Fibroblast of peridontal ligament (primary cell): ENCODE data around the gene ADPRH.
"Not testable (repeated sequence)": the region's sequence is repeated elsewhere in the genome, so short reads cannot be mapped to it uniquely, and the experiment has no call there.

ENCODE experiments used
- DNase-seq: peaks from one replicate; pipeline ENCODE4 v3.0.0-alpha.2; 2010; ENCODE audit errors: extremely low read depth

ADPRH gene

DNA sequence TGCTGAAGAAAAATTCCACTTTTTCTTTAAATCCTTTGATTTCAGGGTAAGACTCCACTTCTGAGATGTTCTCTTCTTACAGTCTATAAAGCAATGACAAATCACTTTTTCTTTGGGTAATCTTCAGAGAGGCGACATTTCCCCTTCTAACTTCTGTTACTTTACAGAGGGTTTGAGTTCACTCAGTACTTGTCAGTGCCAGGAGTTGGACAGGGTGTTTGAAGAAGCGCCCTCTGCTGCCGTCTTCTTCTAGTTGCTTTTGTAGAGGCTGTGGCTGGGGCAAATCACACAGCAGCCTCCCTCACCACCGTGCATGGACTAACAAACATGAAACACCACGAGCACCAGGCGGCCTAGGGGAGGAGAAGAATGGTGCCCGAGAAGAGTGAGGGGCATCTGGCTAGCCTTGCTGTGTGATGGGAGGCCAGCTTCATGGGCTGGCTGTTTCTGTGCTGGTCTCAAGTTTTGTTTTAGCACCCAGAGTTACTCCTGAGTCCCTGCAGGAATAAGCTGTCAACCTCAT is 19.8 kb upstream of the ADPRH start, which contains the start of gene CD80:
Gene CD80, minus strand, starts transcription at position 174 of the 523 bp plus-strand sequence. CDS start 1,886 bp downstream, outside the sequence.
- peak; percentile 29 for DNase-seq

DNA sequence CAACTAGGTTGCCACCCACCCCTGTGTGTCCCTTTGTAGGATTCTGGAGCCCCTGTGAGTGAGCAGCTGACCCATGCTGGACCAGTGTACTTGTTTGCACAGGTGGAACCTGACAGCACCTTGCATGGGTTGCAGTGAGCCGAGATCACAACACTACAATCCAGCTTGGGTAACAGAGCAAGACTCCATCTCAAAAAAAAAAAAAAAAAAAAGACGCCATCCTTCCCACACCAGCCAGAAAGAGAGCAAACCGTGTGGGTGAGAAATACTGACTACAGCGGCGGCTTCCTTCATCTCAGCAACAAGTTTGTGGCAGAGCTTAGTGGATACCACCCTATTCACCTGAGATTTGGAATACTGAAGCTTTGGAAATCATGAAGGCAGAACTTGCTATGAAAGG is 19.1 kb upstream of the ADPRH start:
- no peak for DNase-seq

DNA sequence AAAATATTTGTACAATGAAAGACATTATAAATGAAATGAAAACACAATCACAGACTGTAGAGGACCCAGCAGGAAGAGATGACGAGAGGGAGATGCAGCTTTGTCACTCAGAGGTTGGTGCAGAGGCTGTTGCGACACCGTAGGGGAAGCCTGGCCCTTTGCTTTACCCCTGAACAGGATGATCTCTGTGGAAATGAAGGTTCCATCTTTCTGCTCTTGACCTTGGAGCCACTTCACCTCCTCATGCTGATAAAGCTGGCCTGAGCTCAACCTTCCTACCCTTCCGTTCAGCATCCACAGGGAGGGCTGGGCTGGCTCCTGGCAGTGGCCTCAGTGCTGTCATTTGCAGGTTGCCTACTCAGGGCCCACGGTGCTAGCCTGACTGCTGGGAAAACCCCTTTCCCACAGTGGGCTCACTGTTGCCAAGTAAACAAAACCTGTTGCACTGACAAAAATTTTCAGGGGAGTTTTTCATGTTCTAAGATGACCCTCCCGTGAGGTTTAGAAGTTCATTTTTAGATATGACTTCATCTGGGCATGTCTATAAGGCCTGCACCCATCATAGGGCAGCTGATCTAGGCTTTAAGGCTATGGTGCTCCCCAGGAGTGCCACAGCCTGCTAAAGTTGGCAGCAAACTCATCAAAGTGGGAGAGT is 16.9 kb upstream of the ADPRH start:
- DNase-seq, result no peak

DNA sequence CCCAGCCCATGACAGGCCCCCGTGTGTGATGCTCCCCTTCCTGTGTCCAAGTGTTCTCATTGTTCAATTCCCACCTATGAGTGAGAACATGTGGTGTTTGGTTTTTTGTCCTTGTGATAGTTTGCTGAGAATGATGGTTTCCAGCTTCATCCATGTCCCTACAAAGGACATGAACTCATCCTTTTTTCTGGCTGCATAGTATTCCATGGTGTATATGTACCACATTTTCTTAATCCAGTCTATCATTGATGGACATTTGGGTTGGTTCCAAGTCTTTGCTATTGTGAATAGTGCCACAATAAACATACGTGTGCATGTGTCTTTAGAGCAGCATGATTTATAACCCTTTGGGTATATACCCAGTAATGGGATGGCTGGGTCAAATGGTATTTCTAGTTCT is 16.0 kb upstream of the ADPRH start:
- DNase-seq, result not testable (repeated sequence)

DNA sequence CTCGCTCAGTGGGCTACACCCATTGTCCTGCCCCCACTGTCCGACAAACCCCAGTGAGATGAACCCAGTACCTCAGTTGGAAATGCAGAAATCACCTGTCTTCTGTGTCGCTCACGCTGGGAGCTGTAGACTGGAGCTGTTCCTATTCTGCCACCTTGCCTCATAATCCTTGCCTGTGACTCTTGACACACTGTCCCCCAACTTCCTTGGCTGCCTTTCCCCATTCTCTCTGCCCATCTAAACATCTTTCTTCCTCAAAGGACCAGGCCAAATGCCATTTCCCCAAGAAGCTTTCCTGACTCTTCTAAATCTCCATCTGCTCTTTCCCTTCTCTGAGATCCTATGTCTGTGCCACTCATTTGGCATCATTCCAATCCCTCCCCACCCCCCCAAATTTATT is 10.1 kb upstream of the ADPRH start:
- DNase-seq, result no peak

DNA sequence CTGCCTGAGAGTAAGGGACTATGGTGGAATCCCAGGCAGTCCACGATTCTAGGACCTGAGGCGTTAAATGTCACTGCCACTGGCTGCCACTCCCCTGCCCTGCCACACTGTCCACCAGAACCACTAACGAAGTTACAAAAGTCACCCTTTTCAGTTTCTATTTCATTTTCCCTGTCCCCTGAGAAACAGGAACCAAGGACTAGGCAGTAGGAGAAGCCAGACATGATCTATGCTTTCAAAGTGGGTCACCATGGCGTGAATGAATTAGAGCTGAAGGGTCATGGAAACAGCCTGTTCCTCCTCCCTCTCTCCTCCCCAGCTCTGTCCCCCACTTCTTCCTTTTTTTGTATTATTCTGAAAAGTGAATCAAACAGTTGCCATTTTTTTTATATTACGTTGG is 9.1 kb upstream of the ADPRH start:
- no peak for DNase-seq

DNA sequence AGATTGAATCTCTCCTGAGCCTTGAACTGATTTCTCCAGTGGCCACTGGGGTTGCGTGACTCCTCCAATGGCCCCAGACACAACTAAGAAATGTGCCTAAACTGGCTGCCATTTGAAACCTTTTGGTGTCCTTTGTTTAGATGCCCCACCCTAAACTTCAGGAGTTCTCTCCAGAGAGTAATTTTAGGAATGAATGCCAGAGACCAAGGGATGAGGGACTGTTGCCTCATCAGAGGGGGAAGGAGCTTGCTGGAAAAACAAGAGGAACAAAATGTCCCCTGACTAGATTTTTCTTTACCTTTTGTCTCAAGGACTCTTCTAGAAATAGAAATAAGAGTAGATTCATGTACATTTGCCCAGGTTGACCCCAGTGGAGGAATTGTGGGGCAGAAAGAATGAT is 8.1 kb upstream of the ADPRH start:
- no peak for DNase-seq

DNA sequence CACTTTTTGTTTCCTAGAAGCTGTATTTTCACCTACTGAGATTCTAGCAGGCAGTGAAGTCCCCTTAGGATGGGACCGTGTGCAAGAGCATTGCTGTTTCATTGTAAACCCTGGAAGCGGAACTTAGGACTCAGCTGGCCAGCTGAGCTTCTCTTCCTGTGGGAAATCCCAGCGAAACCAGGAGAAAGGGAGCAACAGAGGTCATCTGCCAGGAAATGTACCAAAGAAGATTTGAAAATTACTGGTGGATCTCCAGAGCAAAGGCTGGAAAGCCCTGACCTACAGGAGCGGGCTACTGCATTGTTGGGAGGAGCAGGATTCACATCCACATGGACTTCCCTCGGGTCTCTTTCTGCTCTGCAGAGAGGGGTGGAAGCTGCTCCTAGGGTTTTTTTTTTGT is 7.6 kb upstream of the ADPRH start:
- no peak for DNase-seq

DNA sequence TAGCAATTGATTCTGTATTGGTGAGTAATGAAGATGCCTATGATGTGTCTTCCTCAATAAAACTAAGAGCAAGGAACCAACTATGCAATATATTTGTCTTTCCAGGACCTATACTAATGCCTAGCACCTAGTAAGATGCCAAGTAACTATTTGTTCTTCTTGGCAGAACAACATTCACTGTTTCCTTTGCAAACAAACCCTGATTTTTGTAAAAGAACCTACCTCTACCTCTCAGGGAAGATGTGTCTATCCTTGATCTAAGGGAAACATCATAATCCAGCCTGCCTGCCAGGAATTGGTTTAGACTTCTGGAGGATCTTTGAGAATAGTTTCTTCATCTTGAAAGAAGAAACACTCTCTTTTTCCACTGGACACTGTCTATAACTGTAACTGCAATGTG is 3.8 kb upstream of the ADPRH start:
- DNase-seq, result no peak

DNA sequence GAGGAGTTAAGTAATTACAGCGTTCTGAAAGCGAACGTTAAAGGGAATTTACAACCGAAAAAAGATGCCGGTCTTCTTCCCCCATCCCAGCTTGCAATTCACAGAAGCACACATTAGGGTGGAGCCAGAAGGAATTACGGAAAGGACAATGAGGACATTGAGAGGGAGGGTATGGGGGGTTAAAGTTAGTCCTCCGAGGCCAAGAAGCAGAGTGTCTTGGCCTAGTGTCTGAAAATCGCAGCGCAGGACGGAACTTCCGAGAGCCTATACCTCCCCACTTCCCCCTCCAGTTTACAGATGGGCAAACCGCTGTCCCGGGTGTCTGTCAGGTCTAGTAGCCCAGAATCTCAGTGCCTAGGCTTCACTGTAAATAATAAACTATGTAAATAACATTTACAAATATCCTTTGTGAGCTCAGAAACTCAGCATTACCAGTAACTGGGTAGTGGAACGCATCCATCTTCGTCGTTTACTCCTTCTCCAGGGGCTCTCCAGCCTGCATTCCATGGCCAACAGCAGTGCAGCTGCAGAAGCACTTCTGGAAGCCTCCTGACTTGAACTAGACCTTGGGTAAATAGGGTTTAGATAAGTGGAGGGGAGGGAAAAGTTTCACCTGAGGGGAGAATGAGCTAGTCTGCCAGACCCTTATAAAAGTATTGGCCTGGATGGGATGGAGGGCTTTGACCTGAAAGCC is 922 bp downstream of the ADPRH start:
- DNase-seq, result peak; percentile 40

DNA sequence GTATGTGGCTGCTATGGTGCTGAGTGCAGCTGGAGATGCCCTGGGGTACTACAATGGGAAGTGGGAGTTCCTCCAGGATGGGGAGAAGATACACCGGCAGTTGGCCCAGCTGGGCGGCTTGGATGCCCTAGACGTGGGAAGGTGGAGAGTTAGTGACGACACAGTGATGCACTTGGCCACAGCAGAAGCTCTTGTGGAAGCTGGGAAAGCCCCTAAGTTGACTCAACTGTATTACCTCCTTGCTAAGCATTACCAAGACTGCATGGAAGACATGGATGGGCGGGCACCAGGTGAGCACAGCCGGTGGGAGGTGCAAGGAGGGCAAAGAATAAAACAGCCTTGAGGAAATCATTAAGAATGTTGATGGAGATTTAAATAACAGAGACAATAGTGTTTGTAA is 2.9 kb downstream of the ADPRH start:
- no peak for DNase-seq

DNA sequence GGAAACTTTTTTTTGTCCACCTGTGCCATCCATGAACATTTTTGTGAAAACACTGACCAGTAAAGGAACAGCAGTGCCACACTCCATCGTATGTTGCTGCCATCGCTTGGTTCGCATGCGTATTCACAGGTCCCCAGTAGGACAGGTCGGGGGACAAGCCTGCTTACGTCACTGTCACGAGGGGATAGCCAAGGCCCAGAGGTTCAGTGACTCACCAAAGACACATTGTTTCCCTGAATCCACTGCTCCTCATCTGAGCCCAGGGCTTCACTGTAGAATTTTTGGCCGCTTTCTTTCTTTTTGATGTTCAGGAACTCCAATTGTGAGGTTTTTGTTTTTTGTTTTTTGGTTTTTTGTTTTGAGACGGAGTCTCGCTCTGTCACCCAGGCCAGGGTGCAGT is 5.9 kb downstream of the ADPRH start:
- no peak for DNase-seq

DNA sequence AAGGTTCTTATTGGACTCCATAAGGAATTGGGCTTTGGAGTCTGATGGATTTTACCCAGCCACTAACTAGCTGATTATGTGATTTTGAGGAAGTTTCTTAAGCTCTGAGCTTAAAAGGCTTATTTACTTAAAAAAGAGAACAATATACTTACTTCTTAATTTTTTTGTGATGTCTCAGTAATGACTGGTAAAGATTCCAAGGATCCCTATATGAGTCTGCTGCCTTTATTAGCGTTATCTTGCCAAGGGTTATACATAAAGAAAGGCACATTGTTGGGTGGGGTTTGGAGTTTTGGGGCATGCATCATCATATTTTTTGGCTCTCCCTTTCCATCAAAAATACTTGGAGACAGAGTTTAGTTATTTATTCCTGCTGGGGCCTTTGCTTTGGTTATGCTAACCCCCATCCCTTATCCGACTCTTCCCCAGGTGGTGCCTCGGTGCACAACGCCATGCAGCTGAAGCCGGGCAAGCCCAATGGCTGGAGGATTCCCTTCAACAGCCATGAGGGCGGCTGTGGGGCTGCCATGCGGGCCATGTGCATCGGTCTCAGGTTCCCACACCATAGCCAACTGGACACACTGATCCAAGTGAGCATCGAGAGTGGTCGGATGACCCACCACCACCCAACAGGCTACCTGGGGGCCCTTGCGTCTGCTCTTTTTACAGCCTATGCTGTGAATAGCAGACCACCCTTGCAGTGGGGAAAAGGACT is 6.7 kb downstream of the ADPRH start:
- DNase-seq, result peak; percentile 31

DNA sequence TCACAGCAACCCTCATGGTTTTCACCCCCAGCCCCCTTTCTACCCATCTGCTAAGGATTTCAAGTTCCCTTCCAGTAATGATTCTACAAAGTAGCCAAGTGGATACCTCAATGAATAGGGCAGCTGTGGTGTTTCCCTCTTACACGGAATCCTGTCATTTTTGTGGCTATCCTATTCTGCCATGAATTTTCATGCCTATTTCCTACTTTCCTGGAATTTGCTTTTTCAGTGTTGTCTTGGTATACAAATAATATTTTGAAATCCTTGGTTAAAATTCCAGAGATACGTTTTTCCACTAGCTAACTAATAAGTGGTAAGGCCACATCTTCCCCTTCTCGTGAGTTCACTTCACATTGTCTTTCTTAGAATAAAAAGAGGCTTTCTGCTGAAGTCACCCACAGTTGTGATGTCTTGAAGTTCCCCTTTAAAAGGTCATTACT is 7.5 kb downstream of the ADPRH start:
- DNase-seq, result peak; percentile 61

DNA sequence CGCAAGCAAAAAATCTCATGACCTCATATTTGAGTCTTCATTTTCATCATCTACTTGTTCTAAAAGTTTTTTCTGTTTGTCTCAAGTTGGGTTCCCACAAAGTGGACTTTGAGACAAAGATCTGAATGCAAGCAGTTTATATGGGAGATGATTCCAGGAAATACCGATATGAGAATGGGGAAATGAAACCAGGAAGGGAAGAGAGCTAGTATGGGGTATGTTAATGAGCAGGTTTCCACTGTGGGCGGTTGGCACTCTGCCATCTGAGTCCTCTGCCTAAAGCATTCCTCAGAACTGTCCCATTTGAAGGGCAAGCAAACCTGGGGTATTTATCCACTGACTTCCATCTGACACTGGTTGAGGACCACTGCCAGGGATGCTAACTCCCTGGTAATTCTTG is 8.8 kb downstream of the ADPRH start:
- DNase-seq, result no peak

DNA sequence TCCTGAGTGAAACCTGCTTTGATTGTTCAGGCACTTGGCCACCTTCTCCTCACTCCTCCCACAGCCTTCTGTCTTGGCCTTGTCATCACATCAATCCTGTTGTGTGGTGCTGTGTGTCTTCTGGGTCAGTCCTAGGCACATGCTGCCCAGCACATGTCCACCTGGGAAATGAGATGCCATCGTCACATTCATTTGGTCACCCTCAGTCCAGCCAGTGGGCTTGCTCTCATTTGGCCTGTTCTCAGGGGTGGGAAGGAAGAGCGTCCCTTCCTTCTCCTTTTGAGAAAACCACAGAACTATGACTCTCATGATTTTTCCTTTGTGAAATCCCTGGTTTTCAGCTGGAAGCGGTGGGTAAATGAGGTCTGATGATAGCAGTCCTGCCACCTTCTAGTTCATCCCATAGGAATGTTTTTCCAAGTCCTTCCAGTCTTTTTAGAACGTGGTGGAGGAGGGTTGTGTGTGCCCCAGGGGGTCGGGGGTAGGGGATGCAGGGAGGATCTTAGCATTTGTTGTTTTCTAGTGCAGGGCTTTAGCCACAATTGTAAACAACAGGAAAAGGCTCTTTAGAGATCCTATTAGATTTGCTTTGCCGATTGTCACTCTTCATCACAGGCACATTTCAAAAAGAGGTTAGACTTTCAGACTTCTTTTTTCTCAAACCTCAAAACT is 9.9 kb downstream of the ADPRH start:
- DNase-seq, result no peak

DNA sequence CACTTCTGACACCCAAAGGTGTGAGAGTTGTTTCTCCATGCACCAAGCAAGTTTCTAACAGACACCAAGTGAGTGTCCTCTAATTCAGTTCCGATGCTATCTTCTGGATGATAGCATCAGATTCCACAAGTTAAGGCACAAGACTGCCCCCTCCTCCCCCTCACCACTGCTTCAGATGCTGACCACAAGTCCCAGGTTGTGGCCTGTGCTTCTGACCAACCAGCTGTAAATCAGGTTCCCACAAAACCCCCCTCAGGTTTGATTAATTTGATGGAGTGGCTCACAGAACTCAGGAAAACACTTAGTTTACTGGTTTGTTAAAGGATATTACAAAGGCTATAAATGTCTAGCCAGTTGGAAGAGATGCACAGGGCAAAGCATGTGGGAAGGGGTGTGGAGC is 11.4 kb downstream of the ADPRH start:
- no peak for DNase-seq

DNA sequence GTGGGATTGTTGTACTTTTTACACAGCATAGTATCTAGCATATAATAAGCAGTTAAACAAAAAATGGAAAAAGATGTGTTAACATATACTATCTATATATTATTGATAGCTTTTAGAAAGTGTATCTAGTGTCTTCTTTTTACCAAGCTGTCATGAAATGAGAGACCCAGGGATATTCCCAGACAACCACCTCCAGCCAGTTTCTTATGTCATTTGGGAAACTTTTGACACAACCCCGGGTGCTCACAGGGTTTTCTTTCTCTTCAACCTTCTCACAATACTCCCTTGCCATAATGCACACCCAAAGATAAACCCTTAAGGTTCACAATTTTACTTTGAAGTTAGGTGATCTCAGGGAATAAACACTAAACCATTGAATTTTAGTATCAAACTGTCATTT is 13.6 kb downstream of the ADPRH start:
- no peak for DNase-seq

DNA sequence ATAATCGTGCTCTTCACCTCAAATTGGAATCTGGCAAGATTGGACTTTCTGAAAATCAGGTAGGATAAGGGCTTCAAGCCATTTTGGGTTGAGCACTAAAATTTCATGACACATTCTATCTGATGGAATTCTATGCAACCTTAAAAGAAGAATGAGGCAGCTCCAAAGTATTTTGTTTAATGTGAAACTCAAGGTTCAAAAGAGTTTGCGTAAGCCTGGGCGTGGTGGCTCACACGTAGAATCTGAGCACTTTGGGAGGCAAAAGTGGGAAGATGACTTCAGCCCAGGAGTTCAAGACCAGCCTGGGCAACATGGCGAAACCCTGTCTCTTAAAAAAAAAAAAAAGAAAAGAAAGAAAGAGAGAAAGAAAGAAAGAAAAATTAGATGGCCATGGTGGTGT is 14.8 kb downstream of the ADPRH start:
- no peak for DNase-seq

DNA sequence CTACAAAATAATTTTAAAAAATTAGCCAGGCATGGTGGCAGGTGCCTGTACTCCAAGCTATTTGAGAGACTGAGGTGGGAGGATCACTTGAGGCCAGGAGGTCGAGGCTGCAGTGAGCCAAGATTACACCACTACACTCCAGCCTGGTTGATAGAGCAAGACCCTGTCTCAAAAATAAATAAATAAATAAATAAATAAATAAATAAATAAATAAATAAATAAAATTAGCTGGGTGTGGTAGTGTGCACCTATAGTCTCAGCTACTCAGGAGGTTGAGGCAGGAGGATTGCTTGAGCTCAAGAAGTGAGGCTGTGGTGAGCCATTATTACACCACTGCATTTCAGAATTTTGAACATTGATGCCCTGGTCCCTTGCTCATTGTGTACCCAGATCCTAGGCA is 15.6 kb downstream of the ADPRH start:
- not testable (repeated sequence) for DNase-seq

DNA sequence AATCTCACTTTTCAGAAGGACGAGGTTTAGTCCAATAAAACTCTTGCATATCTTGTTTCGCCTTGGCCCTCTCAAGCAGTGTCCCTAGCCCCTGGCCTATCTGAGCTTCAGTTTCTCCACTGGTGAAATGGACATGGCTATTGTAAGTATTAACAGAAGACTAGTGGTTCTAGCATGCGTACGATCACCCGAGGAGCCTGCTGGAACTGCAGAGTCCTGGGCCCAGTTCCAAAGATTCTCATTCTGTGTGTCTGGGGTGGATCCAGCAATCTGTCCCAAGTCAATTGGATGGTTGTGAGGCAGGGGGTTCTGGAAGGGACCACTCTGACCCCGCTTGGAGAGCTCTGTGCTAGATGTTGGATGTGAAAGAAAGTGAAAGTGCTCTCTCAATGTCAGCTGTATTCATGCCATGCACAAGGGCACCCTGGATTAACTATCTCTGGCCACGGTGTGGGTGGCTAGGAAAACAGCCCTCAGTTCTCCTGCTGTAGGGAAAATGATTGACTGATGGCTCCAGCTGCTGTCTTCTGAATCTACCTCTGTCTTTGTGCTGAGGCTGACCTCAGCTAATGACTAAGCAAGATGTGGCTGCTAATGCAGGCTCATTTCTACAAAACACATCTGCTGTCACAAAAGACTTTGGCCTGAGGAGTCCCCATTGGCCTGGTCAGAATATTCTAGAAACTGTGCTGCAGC is 16.5 kb downstream of the ADPRH start:
- no peak for DNase-seq

DNA sequence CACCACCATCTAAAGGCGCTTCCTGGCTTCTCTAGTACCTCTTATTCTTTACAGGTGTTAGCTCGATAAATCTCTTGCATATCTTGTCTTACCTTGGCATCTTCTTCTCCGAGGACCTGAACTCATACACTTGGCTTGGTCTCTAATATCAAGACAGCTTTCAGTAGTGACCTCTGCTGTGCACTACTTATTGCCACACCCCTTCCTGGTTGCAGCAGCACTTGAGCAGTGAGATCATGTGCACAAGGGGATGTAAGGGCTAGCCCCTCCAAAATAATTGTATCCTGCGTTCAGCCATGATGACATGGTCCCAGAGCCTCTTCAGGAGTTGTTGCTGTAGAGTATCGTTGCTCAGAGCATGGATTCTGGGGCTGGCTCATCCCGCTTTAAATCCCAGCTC is 17.1 kb downstream of the ADPRH start:
- no peak for DNase-seq
